SH-SY5Y (cell line): Measurements from ENCODE around the gene TSC22D4.

Source experiments
- GATA2 ChIP-seq: IDR thresholded peaks from 2 replicates; pipeline ENCODE4 v1.6.1; 2011; ENCODE audit warnings: mild to moderate bottlenecking, low read depth, low read length
- GATA3 ChIP-seq: IDR thresholded peaks from 2 replicates; pipeline ENCODE4 v1.6.1; 2011; ENCODE audit warnings: low read depth, mild to moderate bottlenecking, low read length, moderate library complexity

- TF ChIP-seq GATA2, result no peak
- no peak for TF ChIP-seq GATA3
Observed at GRCh38 chr7:100449190-100449795, 29.7 kb downstream of the TSC22D4 start.
